GM12873 (cell line): Measurements from ENCODE around the gene GPR143.

ENCODE experiments used
- TF ChIP-seq, protein P1 (sequence below): IDR thresholded peaks from 2 replicates; pipeline ENCODE4 v1.5.1; 2012; ENCODE audit warnings: low read depth, mild to moderate bottlenecking, moderate library complexity, low read length, control low read depth; ENCODE audit not compliant: insufficient read depth; ENCODE audit errors: missing control alignments

Gene GPR143

DNA sequence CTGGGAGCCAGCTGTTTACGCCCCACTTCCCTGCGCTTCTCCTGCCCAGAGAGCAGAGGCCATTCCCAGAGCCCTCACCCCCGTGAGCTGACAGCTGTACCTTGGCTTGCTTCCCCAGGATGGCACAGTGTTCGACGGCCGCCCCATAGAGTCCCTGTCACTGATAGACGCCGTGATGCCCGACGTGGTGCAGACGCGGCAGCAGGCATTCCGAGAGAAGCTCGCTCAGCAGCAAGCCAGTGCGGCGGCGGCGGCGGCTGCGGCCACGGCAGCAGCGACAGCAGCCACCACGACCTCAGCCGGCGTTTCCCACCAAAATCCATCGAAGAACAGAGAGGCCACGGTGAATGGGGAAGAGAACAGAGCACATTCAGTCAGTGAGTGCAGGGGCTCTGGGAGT, 77.7 kb downstream of the GPR143 start:
- TF ChIP-seq, protein P1, sequence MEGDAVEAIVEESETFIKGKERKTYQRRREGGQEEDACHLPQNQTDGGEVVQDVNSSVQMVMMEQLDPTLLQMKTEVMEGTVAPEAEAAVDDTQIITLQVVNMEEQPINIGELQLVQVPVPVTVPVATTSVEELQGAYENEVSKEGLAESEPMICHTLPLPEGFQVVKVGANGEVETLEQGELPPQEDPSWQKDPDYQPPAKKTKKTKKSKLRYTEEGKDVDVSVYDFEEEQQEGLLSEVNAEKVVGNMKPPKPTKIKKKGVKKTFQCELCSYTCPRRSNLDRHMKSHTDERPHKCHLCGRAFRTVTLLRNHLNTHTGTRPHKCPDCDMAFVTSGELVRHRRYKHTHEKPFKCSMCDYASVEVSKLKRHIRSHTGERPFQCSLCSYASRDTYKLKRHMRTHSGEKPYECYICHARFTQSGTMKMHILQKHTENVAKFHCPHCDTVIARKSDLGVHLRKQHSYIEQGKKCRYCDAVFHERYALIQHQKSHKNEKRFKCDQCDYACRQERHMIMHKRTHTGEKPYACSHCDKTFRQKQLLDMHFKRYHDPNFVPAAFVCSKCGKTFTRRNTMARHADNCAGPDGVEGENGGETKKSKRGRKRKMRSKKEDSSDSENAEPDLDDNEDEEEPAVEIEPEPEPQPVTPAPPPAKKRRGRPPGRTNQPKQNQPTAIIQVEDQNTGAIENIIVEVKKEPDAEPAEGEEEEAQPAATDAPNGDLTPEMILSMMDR: no peak

DNA sequence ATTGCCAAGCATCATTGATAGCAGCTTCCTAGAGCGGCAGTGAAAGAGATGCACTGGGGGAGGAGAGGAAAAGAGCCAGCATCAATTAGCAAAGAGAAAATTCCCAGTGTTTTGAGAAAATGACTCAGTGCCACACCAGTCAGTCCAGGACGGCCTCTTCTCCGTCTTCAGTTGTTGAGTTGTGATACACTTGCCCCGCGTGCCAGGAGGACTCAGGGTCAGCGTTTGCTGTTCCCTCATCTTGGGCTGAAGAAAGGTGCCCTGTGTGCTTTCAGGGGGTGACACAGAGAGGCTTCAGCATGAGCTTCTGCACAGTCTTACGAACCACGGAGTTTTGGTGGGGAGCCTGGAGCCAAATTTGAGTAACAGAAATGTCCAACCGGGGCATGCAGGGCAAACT, 82.3 kb downstream of the GPR143 start:
- TF ChIP-seq, protein P1: no peak

DNA sequence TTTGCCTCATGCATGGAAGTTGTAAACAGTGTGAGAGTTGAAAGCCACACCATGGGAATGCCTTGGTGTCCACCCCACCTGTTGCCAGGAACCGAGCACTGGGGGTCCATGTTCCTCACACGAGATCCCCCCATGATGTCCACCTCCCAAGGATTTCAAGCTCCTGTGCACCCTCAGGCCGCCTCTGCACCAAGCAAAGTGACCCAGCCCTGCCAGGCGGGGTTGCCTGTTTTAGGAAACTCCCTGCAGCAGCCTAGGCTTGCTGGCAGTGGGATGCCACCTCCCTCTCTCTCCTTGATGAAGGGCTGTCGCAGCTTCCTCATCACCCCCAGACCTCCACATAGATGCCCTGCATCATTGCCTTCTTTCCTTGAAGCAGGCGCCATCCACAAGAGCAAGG, 82.8 kb downstream of the GPR143 start:
- TF ChIP-seq, protein P1: no peak

DNA sequence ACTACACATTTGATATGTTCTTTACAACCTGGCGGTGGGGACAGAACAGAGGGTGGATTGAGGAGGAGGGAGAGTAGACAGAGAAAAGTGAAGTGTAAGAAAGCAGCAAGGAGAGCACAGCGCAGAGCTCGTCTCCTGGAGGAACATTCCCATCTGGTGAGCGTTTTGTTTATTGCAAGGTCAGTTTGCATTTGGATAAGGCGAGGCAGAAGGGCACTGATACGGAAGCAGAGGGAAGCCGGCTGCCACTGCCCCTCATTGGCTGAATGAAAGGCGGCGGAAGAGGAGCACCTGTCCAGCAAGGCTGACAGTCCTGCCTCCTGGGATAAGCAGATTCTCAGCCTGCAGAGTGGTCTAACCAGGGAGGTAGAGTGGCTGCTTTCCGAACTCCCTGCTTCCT, 83.2 kb downstream of the GPR143 start:
- TF ChIP-seq, protein P1: no peak

DNA sequence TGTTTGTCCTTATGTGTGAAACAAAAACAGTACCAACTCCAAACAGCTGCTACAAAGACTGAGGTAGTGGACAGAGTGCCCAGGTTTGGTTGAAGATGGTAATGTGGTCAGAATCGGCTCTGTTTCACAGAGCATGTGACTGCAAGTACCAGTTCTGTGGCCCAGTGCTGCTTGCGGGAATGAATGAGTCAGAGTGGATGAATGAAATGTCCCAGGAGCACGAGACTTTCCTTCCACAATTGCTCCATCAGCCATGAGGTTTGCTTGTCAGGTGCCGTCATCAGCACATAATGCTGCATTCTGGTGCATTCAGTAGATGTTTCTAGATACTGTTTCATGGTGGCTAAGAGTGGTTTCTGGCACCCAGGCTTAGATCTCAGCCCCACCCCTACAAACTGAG, 84.2 kb downstream of the GPR143 start:
- TF ChIP-seq, protein P1: no peak

DNA sequence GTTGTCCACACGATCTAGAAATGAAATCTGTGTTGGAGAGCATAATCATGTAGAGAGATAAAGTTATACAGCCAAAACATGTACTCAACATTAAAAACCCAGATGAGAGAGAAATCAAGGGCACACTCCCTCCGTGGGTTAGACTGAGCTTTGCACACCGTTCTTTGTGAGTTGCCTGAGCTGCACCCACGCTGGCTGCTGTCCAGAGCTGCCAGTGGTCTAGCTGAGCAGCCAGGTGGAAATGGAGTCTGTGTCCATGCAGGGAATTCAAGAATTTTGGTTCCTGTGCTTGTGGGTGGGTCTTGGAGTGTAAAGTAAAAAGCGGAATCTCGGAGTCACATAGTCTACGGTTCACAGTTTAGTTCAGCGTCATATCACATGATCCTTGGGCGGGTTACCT, 84.6 kb downstream of the GPR143 start:
- TF ChIP-seq, protein P1: no peak

DNA sequence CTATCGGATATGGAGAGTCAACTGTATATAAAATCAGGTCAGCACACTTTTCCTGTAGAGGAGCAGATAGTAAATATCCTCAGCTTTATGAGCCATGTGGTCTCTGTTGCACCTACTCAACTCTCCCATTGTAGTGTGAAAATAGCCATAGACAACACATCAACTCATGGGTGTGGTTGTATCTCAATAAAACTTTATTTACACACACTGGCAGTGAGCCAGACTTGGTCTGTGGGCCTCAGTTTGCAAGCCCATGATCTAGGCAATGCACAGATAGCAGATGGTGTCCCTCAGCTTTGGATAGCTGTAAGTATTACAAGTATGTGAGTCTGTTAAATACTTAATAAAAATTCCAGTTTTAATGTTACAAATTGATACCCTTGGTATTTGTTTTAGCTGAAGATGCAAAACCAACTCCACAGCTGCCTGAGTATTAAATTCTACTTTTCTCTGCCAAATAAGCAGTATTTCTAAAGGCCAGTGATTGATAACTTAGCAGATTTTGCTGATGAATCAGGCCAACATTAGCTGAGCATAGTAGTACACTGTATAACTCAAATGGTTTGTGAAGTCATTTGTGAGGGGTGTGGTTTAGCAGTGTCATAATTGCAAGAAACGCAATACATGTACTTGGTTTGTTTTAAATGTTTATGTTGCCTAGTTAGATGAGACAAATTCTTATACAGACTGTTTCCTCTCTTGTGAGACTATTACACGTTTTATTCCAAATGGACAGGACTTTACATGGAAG, 87.3 kb downstream of the GPR143 start:
- TF ChIP-seq, protein P1: no peak
